ENCODE results near the gene ST7.
"Not testable (repeated sequence)": the region's sequence is repeated elsewhere in the genome, so short reads cannot be mapped to it uniquely, and the experiment has no call there.

The ST7 gene

DNA sequence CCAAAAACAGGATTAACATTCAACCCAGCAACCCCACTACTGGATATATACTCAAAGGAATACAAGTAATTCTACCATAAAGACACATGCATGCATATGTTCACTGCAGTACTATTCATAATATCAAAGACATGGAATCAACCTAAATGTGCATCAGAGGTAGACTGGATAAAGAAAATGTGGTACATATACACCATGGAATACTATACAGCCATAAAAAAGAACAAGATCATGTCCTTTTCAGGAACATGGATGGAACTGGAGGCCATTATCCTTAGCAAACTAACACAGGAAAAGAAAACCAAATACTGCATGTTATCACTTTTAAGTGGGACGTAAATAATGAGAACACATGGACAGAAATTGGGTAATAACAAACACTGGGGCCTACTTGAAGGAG is 77.5 kb downstream of the ST7 start:
- not testable (repeated sequence) for DNase-seq (ENCODE audit: low read depth in 2 of 2)

DNA sequence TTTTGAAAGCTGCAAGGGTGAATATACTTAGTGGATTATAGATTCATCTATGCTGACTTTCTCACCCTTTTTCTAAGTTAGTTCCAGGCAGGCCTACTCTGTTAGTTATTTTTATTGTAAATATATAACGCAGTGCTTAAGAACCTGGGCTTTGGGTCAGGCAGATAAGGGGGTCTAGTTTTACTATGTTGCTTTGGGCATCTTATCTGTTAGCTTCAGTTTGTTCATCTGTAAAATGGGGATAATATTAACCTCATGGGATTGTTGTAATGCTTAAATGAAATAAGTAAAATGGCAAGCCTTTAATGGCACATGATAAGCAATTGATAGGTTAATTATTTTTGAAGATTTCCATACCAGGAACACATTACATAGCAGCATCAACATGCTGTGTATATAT is 79.5 kb downstream of the ST7 start:
- no peak for DNase-seq (ENCODE audit: low read depth in 2 of 2)

DNA sequence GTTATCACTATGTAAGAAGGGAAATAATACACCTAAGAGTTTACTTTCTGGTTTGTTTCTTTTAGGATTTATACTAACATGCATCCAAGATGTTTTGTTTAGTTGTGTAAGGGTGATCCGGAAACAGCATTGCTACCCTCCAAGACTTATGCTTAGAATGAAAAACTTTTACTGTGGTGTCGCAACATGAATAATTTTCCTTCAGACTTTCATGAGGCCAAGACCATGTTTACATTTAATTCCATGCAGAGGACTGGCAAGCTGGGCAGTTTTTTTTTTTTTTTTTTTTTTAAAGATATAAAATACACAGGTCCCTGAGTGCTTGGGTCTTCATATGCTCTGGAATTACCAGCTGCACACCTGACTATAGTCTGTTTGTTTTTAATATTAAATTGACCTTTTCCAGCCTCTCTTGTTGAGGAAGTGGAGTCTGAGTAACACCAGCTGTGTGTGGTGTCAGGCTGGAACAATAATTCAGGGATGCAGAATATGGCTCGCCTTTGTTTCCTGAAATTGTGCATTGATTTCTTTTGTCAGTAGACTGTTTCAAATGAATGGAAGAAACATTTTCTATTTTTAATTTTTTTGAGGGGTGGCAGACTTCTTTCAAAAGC is 81.7 kb downstream of the ST7 start:
- no peak for DNase-seq (ENCODE audit: low read depth in 2 of 2)

- DNase-seq (ENCODE audit: low read depth in 2 of 2), result no peak
Measured at GRCh38 chr7:117035465-117035862, 82.2 kb downstream of the ST7 start.

GRCh38 chr7:117036053-117036669 is 82.9 kb downstream of the ST7 start:
- DNase-seq (ENCODE audit: low read depth in 2 of 2), result no peak

GRCh38 chr7:117036836-117037235 is 83.5 kb downstream of the ST7 start:
- no peak for DNase-seq (ENCODE audit: low read depth in 2 of 2)

GRCh38 chr7:117038408-117038807 is 85.1 kb downstream of the ST7 start:
- DNase-seq (ENCODE audit: low read depth in 2 of 2), result no peak

DNA sequence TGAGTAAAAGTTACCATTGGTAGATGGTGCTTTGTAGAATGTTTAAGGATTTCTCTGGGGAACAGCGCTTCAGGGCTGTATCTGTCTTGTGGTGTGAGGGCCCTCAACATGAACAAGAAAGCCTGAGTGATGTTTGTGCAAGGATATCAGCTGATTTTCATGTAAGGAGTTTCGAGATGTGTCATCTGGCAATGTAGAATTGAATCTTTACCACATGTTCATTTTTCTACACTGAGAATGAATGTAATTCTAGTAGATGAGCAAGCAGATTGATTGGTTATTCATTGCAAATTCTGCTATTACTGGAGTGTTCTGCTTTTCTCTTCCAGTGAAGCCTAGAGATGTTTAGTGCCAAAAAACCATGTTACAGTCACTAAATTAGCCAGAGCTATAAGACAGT is 87.7 kb downstream of the ST7 start:
- no peak for DNase-seq (ENCODE audit: low read depth in 2 of 2)

DNA sequence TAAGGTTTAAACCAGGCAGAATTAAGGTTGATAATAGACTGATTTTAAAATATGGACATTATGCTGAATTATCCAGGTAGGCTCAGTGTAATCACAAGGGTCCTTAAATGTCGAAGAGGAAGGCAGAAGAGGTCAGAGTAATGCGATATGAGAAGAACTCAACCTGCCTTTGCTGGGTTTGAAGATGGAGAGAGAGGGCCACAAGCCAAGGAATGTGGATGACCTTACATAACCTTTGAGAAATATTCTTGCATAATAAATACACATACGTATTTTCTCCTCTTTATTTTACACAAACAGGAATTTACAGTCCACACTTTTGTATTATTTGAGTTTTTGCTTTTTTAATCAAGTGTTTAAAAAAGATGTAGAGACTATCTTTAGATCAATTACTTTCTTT is 88.5 kb downstream of the ST7 start:
- no peak for DNase-seq (ENCODE audit: low read depth in 2 of 2)

DNA sequence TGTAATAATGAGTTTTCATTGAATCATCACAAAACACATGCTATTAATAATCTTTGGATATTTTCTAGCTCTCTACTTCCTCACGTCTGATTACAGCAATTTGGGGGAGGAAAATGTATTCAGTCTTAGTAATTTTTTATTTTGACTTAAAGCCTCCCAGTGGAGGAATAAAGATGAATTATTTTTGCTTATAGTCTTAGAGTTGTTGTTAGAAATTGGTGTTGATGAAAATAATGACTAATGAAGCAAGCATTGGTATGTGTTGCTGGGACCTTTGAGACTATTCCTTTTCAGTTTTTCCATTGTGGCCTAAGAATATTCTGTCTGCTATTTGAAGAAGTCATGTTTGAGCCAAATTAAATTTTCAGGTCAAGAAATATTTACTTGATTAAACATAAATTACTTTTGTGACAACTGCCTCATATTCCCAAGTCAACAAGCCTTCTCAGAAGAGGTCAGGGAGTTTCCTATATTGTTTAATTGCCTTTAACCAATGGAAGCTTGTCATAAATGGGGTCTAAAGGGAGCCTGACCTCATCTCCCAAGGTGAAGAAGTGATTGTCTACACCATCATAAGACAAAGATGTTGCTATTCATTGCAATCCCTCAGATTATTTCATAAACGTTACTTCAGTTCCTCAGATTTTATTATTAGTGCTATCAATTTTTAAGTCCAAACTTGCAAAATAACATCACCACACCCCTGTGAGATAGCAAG is 90.0 kb downstream of the ST7 start:
- DNase-seq (ENCODE audit: low read depth in 2 of 2), result no peak

DNA sequence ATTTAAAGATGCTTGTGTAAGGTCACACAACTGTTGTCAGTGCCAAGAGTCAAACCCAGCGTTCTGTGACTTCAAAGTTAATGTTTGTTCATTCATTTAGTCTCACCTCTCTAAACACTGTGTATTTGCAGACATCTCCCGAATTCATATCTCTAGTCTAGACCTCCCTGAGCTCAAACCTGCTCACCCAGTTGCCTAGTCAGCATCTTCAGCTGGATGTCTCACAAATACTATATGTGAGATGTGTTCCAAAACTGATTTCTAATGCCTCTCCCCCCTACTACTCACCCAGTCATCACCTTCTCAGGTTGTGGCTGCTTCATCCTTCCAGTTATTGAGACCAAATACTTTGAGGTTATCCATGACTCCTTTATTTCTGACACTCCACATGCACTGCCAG is 91.4 kb downstream of the ST7 start:
- DNase-seq (ENCODE audit: low read depth in 2 of 2), result no peak

DNA sequence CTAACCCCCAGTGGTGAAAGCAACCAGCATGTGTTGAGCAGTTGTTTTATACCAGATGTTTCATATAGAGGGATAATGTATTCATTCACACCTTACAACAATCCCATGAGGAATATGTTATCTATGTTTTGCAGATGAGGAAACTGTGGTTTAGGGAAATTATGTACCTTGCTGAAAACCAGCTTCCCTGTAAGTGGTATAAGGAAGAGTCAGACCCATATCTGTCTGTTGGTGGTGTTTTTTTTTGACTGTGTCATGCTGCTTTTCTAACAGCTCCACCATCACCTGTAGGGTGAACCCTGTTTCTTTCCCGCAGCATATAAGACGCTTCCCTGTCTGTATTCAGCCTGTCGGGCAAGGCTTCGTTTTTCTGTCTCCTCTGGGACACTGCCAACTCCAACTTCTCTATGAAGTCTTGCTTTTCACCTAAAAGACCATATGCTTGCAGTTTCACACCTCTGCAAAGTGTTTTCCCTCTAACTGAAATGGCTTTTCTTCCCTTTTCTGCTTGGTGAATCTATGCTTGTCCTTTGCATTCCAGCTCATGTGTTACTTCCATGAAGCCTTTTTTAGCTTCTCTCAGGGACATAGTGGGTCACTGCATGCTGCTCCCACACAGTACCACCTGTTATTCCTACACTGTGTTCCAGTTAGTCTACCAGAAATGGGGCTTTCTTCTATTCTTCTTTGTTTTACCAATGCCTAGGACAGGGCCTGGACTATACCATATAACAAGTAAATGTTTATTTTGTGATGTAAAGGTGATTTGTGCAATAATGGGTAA is 92.8 kb downstream of the ST7 start:
- DNase-seq (ENCODE audit: low read depth in 2 of 2), result no peak

DNA sequence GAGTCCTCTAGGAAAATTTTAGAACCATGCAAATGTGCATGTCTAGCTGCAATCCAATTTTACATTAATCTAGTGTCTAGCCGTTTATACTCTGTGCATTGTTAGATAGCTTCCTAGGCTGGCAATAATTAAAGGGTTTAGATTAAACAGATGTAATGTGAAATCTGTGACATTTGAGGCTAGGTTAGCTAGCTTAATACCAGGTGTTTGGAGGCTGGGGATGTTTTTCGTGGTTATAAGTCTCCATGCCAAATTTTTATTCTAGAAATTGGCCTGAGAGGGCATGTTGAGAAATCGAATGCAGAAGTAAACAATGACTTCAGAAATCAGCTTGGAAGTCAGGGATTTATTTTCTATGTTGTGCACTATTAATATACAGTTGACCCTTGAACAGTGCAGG is 94.2 kb downstream of the ST7 start:
- no peak for DNase-seq (ENCODE audit: low read depth in 2 of 2)

GRCh38 chr7:117048114-117048866 is 95.0 kb downstream of the ST7 start:
- DNase-seq (ENCODE audit: low read depth in 2 of 2), result no peak

GRCh38 chr7:117048882-117049281 is 95.6 kb downstream of the ST7 start:
- DNase-seq (ENCODE audit: low read depth in 2 of 2), result no peak

DNA sequence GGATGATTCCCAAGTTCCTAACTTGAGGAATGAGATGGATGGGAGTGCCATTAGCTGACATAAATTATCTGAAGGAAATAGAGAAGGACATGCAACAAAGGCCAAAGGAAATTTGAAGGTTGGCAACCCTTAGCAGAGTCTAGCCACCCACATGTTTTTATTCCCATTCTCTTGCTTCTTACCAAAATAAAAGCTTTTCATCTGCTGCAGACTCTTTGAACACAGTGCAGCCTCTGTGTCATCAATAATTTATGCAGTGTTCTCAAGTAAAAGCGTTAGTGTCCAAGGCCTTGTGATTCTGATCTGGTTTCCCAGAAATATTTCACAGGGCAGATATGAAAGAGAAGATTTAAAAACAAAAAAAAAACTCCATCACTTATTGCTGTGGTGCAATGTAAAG is 98.5 kb downstream of the ST7 start:
- no peak for DNase-seq (ENCODE audit: low read depth in 2 of 2)

DNA sequence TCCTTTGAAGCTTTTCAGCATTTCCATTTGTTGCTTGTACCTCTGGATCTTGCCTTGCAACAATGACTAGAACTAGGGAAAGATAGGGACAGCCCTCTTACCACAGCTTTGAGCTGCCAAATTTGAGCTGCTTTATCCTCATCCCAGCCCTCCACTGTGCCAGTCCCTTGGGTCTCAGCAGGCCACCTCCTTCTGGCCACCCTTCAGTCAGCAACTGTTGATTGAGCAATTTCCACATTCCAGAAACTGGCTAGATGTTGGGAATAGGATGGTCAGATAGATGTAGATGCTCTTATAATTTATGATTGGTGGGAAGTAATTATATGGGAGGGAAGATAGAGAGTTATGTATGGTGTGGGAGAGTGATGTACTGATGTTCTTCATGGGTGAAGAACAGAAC is 100.1 kb downstream of the ST7 start:
- no peak for DNase-seq (ENCODE audit: low read depth in 2 of 2)

- no peak for DNase-seq (ENCODE audit: low read depth in 2 of 2)
Measured at GRCh38 chr7:117061751-117062150, 108.5 kb downstream of the ST7 start.

DNA sequence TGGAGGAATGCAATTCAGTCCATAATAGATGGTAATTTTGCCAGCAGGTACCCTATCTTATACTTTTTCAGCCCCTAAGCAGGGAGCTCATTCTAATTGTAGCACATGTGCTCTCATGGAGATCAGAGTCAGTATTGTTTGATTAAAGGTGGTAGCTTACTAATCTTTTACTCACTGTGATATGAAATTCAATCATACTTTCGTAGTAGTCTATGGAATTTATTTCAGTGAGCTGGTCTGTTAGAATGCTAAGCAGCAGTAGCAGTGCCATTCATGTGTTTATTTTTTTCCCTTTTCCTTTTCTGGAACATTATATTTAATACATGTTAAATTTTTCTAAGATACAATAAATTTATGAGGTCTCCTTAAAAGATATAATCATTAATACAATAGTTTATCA is 109.0 kb downstream of the ST7 start:
- no peak for DNase-seq (ENCODE audit: low read depth in 2 of 2)

GRCh38 chr7:117064688-117065087 is 111.4 kb downstream of the ST7 start:
- DNase-seq (ENCODE audit: low read depth in 2 of 2), result no peak

DNA sequence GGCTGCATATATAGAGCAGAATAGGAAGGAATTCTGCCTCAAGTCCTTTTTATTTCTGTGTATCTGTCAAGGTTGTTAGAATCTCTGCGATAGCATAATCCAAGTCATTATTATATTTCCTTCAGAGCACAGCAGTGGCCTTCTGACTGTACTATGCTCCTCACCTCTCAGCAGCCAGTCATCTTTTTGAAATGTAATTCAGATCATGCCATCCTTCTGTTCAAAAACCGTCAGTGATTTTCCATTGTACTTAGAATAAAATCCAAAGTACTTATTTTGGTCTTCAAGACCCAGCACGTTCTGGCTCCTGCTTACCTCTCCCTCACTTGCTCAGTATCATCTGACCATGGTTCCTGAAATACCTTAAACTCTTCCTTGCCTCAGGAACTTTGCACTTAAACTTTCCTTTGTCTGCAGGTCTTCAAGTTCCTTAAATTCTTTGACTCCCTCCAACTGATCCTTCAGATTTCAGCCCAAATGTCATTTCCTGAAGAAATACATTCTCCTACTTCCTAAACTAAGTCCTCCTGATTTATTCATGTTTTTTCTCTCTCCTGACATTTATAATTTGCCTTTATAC is 112.4 kb downstream of the ST7 start:
- no peak for DNase-seq (ENCODE audit: low read depth in 2 of 2)

DNA sequence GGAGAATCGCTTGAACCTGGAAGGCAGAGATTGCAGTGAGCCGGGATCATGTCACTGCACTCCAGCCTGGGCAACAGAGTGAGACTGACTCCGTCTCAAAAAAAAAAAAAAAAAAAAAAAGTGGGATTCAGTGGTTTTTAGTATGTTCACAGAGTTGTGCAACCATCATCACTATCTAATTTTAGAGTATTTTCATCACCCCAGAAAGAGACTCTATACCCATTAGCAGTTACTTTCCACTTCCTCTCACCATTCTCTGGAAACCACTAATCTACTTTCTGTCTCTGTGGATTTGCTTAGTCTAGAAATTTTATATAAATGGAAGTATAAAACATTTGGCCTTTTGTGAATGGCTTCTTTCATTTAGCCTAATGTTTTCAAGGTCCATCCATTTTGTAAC is 113.4 kb downstream of the ST7 start:
- no peak for DNase-seq (ENCODE audit: low read depth in 2 of 2)
